Lung (tissue), 12 donors: ENCODE data around the gene GNAO1. TPM values are rescaled to one million over a fixed set of nuclear protein-coding genes. Genes with fewer than 3 reads are reported as not detected.

Experiments used
- ATAC-seq: fragments of 200-7000 bp; cut with Tn5 transposase; one replicate; pipeline ENCODE4 v1.9.1; 2020; ENCODE audit warnings: moderate number of reproducible peaks; ENCODE audit not compliant: insufficient read depth, low FRiP score
- DNase-seq, 3 donors: peaks; one replicate each; pipeline ENCODE4 v3.0.0-alpha.2; 2013 to 2017
- H3K27ac ChIP-seq, 2 donors: one replicate each; pipeline ENCODE4 v1.5.1; 2013; ENCODE audit warnings: mild to moderate bottlenecking in 2 of 2, moderate library complexity in 2 of 2, control low read depth in 1 of 2, inconsistent platforms in 1 of 2, low read depth in 1 of 2, low read length in 1 of 2
- H3K27me3 ChIP-seq, 3 donors: one replicate each; pipeline ENCODE4 v1.5.1; 2013; ENCODE audit warnings: low read length in 2 of 3; ENCODE audit not compliant: control insufficient read depth in 3 of 3, insufficient read depth in 3 of 3
- H3K36me3 ChIP-seq, 4 donors: one replicate each; pipeline ENCODE4 v1.5.1; 2013; ENCODE audit warnings: low read length in 4 of 4, mild to moderate bottlenecking in 1 of 4, moderate library complexity in 1 of 4; ENCODE audit not compliant: control insufficient read depth in 4 of 4, insufficient read depth in 4 of 4
- H3K4me1 ChIP-seq, 5 donors: one replicate each; pipeline ENCODE4 v1.5.1; 2013; ENCODE audit warnings: low read length in 5 of 5, mild to moderate bottlenecking in 2 of 5, moderate library complexity in 1 of 5; ENCODE audit not compliant: control insufficient read depth in 5 of 5, insufficient read depth in 5 of 5
- H3K4me3 ChIP-seq: one replicate; pipeline ENCODE4 v1.5.1; 2013; ENCODE audit warnings: mild to moderate bottlenecking, control low read depth, moderate library complexity
- H3K9ac ChIP-seq, 2 donors: one replicate each; pipeline ENCODE4 v1.5.1; 2013; ENCODE audit warnings: low read length in 2 of 2, control low read depth in 1 of 2; ENCODE audit not compliant: insufficient read depth in 1 of 2
- H3K9me3 ChIP-seq, 4 donors: one replicate each; pipeline ENCODE4 v1.5.1; 2013; ENCODE audit warnings: low read length in 3 of 4, mild to moderate bottlenecking in 1 of 4, moderate library complexity in 1 of 4; ENCODE audit not compliant: control insufficient read depth in 4 of 4, insufficient read depth in 3 of 4
- CTCF ChIP-seq: IDR thresholded peaks from 2 replicates; pipeline ENCODE4 v1.5.1; 2012; ENCODE audit warnings: mild to moderate bottlenecking; ENCODE audit errors: control extremely low read depth, extremely low read depth
- WGBS, 2 donors: extraction: QIAGEN DNeasy Blood & Tissue Kit; methylation state at CpG; one replicate each; pipeline ENCODE4 v1.1.7; 2013; 5-methylcytosine and 5-hydroxymethylcytosine counted together
- polyA plus RNA-seq, 2 donors: library from polyadenylated mRNA; stranded (reverse); fragments of 200-250 nt; gene quantifications; one replicate each; pipeline ENCODE4 v1.2.1, GENCODE V29; 2013
- total RNA-seq, 2 donors: library from RNA; depleted of rRNA in 1 of 2; stranded (reverse); fragments of >200 nt in 1 of 2; gene quantifications; one replicate each; pipeline ENCODE4 v1.2.1, GENCODE V29; 2014 to 2021
- donor health status: control.
- donor health status: control.
- donor health status: Bipolar disorder and iron deficiency.
- donor health status: healthy.
- donor health status: DM: yes; HTN: yes; CAD: no.

Gene GNAO1
- total and polyA plus RNA-seq, 4 donors = 0.33 to 5.2 (median 0.76) TPM

GRCh38 chr16:56363781-56364565 is 172.7 kb downstream of the GNAO1 start:
- no peak for ATAC-seq
- Histone ChIP-seq H3K4me3 (no peak overlapping the region), H3K9ac (no peak overlapping the region), H3K27ac (no peak overlapping the region), H3K9me3 (no peaks in the 10 kb centered on the region), H3K4me1 (peaks cover 0 to 9% (median 0%) of the 10 kb centered on the region in 5 donors), H3K36me3 (peaks cover 21 to 47% (median 31%) of the 10 kb centered on the region in 4 donors), H3K27me3 (no peaks in the 10 kb centered on the region)
- DNase-seq = no peak
- no peak for TF ChIP-seq CTCF
- 96% methylated on average over 26 of the region's 26 CpGs for WGBS, 2 donors

GRCh38 chr16:56364865-56365264 is 173.6 kb downstream of the GNAO1 start:
- TF ChIP-seq CTCF = no peak
- peaks cover 21 to 49% (median 35%) of the 10 kb centered on the region in 4 donors for H3K36me3 ChIP-seq
- DNase-seq (no peak), ATAC-seq (no peak)
- H3K9ac ChIP-seq = no peak overlapping the region
- peaks cover 0 to 4% (median 0%) of the 10 kb centered on the region in 5 donors for H3K4me1 ChIP-seq
- 97 to 99% methylated on average over 8 of the region's 8 CpGs for WGBS, 2 donors
- no peaks in the 10 kb centered on the region for H3K9me3 ChIP-seq
- H3K27ac ChIP-seq = no peak overlapping the region
- no peak overlapping the region for H3K4me3 ChIP-seq
- H3K27me3 ChIP-seq = no peaks in the 10 kb centered on the region

GRCh38 chr16:56365552-56365951 is 174.3 kb downstream of the GNAO1 start:
- DNase-seq = no peak
- TF ChIP-seq CTCF = no peak
- Histone ChIP-seq H3K9me3 (no peaks in the 10 kb centered on the region), H3K36me3 (peaks cover 21 to 45% (median 33%) of the 10 kb centered on the region in 4 donors), H3K4me1 (peaks cover 0 to 8% (median 4%) of the 10 kb centered on the region in 5 donors), H3K27ac (no peak overlapping the region), H3K27me3 (no peaks in the 10 kb centered on the region), H3K9ac (no peak overlapping the region), H3K4me3 (no peak overlapping the region)
- 88 to 96% methylated on average over 7 of the region's 7 CpGs for WGBS, 2 donors
- no peak for ATAC-seq
